ENCODE results near the gene TSPAN2. TPM values are rescaled to one million over a fixed set of nuclear protein-coding genes. Genes with fewer than 3 reads are reported as not detected.
A peak's percentile ranks its signal among the peaks of the same experiment; 100 is the strongest.

Gene TSPAN2
- total RNA-seq, 1 experiment from 2014 or later: 7.7 TPM

DNA sequence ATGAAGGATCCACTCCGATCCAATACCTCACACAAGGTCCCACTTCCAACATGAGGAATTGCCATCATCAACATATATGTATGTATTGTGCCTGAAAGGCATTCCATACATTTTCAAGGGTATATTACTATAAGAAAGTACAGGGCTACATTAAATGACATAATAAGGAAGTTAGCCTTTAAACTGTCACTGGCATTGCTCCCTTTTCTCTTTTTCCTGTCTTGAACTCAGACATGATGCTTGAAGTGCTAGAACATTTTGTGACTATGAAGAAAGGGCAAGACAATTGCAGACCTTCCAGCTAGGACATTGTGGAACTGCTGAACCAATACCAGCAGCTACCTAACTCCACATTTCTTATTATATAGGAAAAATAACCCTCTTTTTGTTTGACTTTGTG is 2.9 kb upstream of the TSPAN2 start:
- H3K27me3 Mint-ChIP-seq (ENCODE audit: unreplicated experiment): no peaks in the 10 kb centered on the region
- H3K27ac Mint-ChIP-seq (ENCODE audit: unreplicated experiment): no peak overlapping the region
- no TSS peak for BruUV-seq (replicated peaks)
- intact Hi-C loops (cut with micrococcal nuclease; ENCODE audit: unreplicated experiment): no loop called here
- TF ChIP-seq CTCF (IDR thresholded peaks at IDR 0.05; ENCODE audit: unreplicated experiment): no peak
- CTCF ChIA-PET: no interaction called here
- no peaks in the 10 kb centered on the region for H3K9me3 Mint-ChIP-seq (ENCODE audit: low read depth, unreplicated experiment)
- peaks cover 12% of the 10 kb centered on the region for H3K4me1 Mint-ChIP-seq (ENCODE audit: low read depth, unreplicated experiment)
- no peak overlapping the region for H3K4me3 Mint-ChIP-seq (ENCODE audit: low read depth, unreplicated experiment)
- no peak for DNase-seq
- peaks cover 19% of the 10 kb centered on the region for H3K36me3 Mint-ChIP-seq (ENCODE audit: insufficient read depth, unreplicated experiment)

DNA sequence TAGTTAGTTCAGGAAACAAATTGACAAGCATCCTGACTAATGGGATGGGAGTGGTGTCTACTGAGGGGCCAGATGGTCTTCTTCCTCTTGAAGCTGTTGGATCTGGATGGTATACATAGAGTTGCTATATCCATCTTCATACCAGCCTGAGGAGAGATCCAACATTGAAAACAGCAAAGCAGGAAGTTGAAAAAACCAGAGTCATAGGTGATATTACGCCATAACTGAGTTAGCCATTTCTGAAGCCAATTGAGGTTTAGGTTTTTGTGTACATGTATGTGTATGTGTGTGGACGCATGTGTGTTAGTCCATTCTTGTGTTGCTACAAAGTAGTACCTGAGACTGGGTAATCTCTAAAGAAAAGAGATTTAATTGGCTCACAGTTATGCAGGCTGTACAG is 2.3 kb upstream of the TSPAN2 start:
- Mint-ChIP-seq H3K4me3 (ENCODE audit: low read depth, unreplicated experiment) (no peak overlapping the region), H3K27ac (ENCODE audit: unreplicated experiment) (no peak overlapping the region), H3K27me3 (ENCODE audit: unreplicated experiment) (no peaks in the 10 kb centered on the region), H3K9me3 (ENCODE audit: low read depth, unreplicated experiment) (no peaks in the 10 kb centered on the region), H3K36me3 (ENCODE audit: insufficient read depth, unreplicated experiment) (peaks cover 19% of the 10 kb centered on the region), H3K4me1 (ENCODE audit: low read depth, unreplicated experiment) (peaks cover 12% of the 10 kb centered on the region)
- TF ChIP-seq CTCF (IDR thresholded peaks at IDR 0.05; ENCODE audit: unreplicated experiment): no peak
- DNase-seq: no peak
- intact Hi-C loops (cut with micrococcal nuclease; ENCODE audit: unreplicated experiment): no loop called here
- BruUV-seq (replicated peaks): no TSS peak
- CTCF ChIA-PET: no interaction called here

GRCh38 chr1:115090956-115091355 is 1.7 kb upstream of the TSPAN2 start:
- H3K27me3 Mint-ChIP-seq (ENCODE audit: unreplicated experiment): no peaks in the 10 kb centered on the region
- no peak overlapping the region for H3K27ac Mint-ChIP-seq (ENCODE audit: unreplicated experiment)
- H3K9me3 Mint-ChIP-seq (ENCODE audit: low read depth, unreplicated experiment): no peaks in the 10 kb centered on the region
- H3K36me3 Mint-ChIP-seq (ENCODE audit: insufficient read depth, unreplicated experiment): peaks cover 19% of the 10 kb centered on the region
- no peak for TF ChIP-seq CTCF (IDR thresholded peaks at IDR 0.05; ENCODE audit: unreplicated experiment)
- CTCF ChIA-PET: no interaction called here
- peaks cover 12% of the 10 kb centered on the region for H3K4me1 Mint-ChIP-seq (ENCODE audit: low read depth, unreplicated experiment)
- BruUV-seq (replicated peaks): no TSS peak
- no peak overlapping the region for H3K4me3 Mint-ChIP-seq (ENCODE audit: low read depth, unreplicated experiment)
- DNase-seq: no peak
- intact Hi-C loops (cut with micrococcal nuclease; ENCODE audit: unreplicated experiment): no loop called here

DNA sequence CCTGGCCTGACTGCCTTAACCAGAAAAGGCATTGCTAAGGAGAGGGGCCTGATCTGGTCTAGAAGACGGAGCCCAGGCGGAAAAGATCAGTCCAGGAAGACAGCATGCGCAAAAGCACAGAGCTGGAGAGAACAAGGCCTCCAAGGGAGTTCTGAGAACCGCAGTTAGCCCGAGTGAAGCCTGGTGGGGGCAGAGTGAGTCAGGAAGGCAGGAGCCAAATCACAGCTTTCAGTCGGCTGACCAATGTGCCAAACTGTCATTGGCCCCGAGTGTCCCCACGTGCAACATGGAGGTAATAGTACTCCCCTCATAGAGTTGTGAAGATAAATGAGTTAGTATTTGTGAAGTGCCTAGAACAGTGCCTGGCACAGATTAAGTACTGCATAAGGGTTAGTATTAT is 1.2 kb upstream of the TSPAN2 start:
- Mint-ChIP-seq H3K4me1 (ENCODE audit: low read depth, unreplicated experiment) (peaks cover 12% of the 10 kb centered on the region), H3K9me3 (ENCODE audit: low read depth, unreplicated experiment) (no peaks in the 10 kb centered on the region), H3K27me3 (ENCODE audit: unreplicated experiment) (no peaks in the 10 kb centered on the region), H3K27ac (ENCODE audit: unreplicated experiment) (peak overlapping the region; percentile 66), H3K36me3 (ENCODE audit: insufficient read depth, unreplicated experiment) (peaks cover 19% of the 10 kb centered on the region), H3K4me3 (ENCODE audit: low read depth, unreplicated experiment) (peak overlapping the region; percentile 76)
- no TSS peak for BruUV-seq (replicated peaks)
- CTCF ChIA-PET: no interaction called here
- DNase-seq: no peak
- intact Hi-C loops (cut with micrococcal nuclease; ENCODE audit: unreplicated experiment): no loop called here
- TF ChIP-seq CTCF (IDR thresholded peaks at IDR 0.05; ENCODE audit: unreplicated experiment): no peak

DNA sequence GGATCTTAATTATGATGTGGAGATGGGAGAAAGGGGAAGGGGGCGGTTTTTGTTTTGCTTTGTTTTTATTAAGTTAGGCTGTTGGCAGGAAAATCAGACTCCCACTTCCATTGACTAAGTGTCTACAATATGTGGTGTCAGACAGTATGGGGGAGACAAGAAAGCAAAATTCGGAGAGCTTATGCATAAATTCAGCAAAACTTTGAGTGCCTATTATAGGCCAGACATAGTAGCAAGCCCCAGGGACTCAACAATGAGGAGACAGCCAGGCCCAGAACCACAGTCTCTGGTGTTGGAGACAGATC is 835 bp upstream of the TSPAN2 start:
- CTCF ChIA-PET: interaction anchor here (1.0 kb wide), 1 partner anchor 379 kb away, joined by 4 read pairs; no protein-coding TSS in a partner anchor

More for the DNA sequence above, 835 bp upstream of the TSPAN2 start:
- intact Hi-C loops (cut with micrococcal nuclease; ENCODE audit: unreplicated experiment): no loop called here
- peak overlapping the region; percentile 76 for H3K4me3 Mint-ChIP-seq (ENCODE audit: low read depth, unreplicated experiment)
- H3K36me3 Mint-ChIP-seq (ENCODE audit: insufficient read depth, unreplicated experiment): peaks cover 19% of the 10 kb centered on the region
- no peaks in the 10 kb centered on the region for H3K9me3 Mint-ChIP-seq (ENCODE audit: low read depth, unreplicated experiment)
- peak; percentile 9 for TF ChIP-seq CTCF (IDR thresholded peaks at IDR 0.05; ENCODE audit: unreplicated experiment)
- no peaks in the 10 kb centered on the region for H3K27me3 Mint-ChIP-seq (ENCODE audit: unreplicated experiment)
- H3K4me1 Mint-ChIP-seq (ENCODE audit: low read depth, unreplicated experiment): peaks cover 12% of the 10 kb centered on the region
- no peak for DNase-seq
- BruUV-seq (replicated peaks): no TSS peak
- H3K27ac Mint-ChIP-seq (ENCODE audit: unreplicated experiment): peak overlapping the region; percentile 66
